ENCODE results near the gene PRKD2. TPM values are rescaled to one million over a fixed set of nuclear protein-coding genes. Genes with fewer than 3 reads are reported as not detected.

PRKD2 gene
- total RNA-seq, 1 experiment from 2014 or later: 17.3 TPM

DNA sequence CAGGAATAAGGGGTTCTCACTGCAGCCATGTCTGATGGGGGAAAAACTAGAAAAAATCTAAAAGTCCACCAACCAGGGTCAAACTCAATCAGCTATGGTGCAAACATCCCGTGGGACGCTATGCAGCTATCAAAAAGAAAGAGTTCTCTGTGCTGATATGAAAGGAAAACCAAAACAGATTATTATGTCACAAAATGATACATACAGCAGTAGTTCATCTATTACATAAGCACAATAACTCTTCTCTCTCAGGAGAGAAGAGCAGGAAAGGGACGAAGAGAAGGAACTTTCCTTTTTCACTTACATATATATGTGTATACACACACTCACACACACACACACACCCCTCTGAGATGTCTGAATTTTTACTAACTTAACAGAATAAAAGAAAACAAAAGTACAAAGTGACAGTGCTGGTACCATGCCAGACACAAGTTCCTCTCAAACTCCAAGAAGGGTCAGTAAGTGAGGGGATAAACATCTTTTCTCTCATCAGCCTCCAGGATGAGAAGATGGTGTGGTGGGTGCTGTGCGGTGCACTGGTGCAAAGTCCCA is 26.1 kb upstream of the PRKD2 start:
- no peak for DNase-seq (ENCODE audit: low read depth)

- no peak for DNase-seq (ENCODE audit: low read depth)
These were observed 24.5 kb upstream of the PRKD2 start for GRCh38 chr19:46741447-46741846.

DNA sequence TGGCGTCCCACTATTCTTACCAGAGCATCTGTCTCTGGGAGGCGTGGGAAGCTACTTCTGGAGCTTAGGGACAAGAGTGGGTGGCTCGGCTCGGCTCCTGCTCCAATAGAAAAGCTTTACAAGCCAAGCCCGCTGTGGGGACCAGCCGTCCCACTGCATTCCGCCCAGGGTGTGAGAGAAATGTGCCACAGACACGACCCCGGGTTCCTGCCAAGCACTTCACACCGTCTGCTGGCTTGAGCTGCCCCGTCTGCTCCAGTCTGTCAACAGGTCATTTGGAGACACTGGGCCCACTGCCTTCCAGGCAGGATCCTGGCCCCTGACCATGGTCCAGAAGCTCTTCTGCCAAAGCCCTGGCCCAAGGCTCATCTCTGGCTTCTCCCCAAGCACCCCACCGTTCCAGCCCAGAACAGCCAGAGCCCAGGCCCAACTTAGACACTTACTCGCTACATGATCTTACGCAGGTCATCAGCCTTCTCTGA is 22.4 kb upstream of the PRKD2 start:
- DNase-seq (ENCODE audit: low read depth): no peak

DNA sequence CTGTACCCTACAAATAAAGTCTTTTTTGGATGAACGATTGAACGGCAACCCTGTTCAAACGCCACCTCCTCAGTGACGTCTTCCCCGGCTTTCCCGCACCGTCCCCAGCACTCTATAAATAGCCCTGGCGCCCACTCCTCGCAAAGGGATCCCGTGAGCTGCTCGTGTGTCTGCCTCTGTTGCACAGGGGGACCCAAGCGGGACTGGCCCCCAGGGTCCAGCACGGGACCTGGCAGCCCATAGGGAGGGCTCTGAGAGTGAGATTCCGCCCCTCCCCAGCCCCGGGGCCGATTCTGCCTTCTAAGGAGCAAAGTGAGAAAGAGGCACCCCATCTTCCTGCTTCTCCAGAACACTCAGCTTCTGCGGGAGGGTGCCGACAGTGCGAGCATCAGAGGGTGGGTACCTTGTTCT is 20.9 kb upstream of the PRKD2 start:
- no peak for DNase-seq (ENCODE audit: low read depth)

DNA sequence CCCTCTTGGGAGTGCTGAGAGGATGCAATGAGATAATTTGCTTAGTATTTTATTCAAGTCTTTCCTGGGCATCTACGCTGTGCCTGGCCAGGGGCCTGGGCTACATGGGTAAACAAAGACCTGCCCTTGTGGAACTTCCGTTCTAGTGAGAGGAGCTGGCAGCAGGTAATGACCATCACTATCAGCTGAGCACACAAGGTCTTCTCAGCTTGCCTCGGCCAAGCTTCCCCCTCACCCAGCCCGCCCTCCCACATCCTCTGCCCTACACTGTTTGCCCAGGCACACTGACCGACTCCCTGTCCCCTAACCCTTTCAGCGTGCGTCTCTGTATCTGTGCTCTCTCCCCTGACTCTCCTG is 20.4 kb upstream of the PRKD2 start:
- no peak for DNase-seq (ENCODE audit: low read depth)

DNA sequence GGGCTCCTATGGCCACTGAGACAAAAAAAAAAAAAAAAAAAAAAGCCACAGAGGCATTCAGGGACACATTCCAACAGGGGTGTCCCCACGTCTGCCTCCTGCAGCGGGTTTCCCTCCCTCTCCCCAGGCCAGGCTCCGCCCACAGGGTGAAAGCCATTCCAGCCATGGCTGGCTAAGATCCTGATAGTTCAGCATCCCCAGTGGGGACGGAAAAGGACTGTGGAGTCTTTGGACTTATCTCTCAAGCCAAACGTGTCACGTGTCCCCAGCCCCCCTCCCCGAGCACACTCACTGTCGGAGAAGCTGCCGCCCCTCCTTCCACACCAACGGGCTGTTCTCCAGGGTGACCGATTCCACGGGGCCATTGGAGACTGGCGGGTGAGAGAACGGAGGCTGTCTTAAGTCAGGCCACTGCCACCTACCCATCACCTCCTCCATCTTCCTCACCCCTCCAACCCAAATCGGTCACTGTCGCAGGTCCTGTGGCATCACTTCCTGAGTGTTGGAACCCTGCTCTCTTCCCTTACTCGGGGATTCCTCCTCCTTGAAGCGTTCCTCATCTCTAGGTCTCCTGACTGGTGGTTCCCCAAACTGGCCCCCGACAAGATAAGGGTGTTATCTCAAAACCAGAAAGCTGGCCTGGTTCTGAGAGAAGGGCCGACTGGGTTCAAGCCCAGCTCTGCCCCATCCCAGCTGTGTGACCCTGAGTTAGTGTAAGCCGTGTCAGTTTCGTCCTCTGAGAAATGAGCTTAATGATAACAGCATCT is 19.8 kb upstream of the PRKD2 start:
- no peak for DNase-seq (ENCODE audit: low read depth)

DNA sequence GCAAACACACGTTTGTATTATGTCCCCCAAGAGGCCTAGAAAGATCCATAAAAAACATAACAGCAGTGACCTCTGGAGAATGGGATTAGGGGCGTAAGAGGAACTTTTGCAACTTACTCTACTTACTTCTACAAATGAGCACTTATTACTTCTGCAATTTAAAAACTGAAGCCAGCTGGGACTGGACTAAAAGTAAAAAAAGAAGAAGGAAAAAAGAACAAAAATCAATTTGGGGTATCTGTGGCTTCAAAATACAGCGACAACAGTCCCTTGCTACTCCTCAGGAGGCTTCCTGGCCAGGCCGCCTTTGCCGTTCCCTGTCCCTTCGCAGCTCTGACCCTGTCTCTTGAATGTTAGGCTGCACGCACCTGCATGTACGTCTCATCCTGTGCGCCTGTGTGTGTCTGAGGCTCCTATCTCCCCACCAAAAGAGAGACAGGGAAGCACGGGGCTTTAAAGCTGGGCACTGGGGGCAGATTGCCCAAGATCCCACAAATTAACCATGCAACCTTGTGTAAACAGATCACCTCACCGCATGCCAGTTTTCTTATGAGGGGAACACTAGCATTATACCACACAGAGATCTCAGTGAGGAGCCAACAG is 16.9 kb upstream of the PRKD2 start:
- DNase-seq (ENCODE audit: low read depth): no peak

DNA sequence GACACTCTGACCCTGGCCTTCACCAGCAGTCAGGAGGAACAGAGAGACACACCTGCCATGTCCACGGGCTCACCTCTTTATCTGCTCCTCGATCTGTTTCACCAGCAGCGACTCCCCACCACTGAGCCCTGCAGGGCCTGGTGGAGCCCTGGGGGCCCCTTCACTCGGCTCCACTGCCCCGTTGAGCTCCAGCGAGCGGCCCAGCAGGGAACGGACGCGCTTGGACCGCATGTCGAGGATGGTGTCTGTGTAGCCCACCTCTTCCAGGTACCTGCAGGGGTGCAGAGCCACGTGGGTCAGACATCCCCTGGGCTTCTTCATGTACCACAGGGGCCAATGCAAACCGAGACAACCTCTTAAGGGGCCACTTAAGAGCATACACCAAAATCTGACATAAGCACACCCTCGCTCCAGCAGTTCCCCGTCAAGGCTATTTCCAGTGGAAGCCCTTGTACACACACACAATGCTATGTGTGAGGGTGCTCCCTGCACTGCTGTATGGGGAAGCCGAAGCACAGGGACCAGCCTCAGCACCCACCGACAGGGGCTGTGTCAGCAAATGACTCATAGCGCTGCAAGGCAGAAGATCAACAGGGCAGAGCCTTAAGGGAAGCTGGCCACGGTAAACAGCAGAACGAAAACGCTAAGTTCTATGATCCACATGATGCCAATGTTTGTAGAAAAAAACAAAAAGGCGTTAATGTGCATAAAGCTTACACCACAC is 16.2 kb upstream of the PRKD2 start:
- no peak for DNase-seq (ENCODE audit: low read depth)

- no peak for DNase-seq (ENCODE audit: low read depth)
These were observed 15.4 kb upstream of the PRKD2 start for GRCh38 chr19:46732172-46732938.

- DNase-seq (ENCODE audit: low read depth): no peak
These were observed 14.7 kb upstream of the PRKD2 start for GRCh38 chr19:46731584-46731983.

DNA sequence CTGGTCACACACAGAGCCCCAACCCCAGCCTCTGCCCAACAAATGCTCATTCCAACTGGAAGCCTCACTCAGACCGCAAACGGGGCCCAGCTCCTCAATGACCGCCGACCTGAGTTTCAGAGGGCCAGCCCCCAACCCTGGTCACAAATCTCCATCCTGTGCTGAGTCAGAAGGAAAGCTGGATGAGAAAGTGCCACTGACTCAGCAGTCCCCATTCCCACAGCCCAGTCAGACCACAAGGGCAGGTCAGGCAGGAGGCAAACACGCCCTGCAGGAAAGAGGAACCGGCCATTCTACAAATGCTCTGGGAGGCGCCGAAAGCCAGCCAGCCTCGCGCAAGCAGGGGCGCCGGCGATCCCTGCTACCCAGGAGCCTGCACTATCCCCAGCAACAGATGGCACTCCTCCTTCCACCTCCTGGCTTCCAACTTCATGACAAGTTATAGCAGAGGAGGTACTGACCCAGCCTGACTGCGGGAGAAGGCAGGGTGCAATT is 14.1 kb upstream of the PRKD2 start:
- DNase-seq (ENCODE audit: low read depth): peak; percentile 89

- DNase-seq (ENCODE audit: low read depth): no peak
These were observed 13.7 kb upstream of the PRKD2 start for GRCh38 chr19:46730595-46730994.

DNA sequence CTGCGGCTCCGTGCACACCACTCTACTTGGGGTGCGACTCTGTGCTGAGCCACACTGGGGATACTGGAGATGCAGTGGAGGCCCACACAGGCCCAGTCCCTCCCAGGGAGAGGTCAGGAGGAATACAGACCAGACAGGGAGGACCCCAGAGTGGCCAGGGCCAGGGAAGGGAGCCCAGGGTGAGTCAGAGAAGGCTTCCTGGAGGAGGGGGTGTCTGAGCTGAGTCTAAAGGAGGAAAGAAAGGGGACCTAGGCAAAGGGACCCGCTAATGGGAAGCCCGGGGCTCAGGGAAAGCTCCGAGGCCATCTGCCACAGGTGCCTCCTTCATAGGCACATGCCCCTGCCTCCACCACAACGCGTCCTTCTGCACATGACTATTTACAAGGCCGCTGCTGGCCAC is 13.3 kb upstream of the PRKD2 start:
- no peak for DNase-seq (ENCODE audit: low read depth)

- DNase-seq (ENCODE audit: low read depth): no peak
These were observed 12.8 kb upstream of the PRKD2 start for GRCh38 chr19:46729696-46730095.

- DNase-seq (ENCODE audit: low read depth): peak; percentile 33
These were observed 11.9 kb upstream of the PRKD2 start for GRCh38 chr19:46728693-46729339.

DNA sequence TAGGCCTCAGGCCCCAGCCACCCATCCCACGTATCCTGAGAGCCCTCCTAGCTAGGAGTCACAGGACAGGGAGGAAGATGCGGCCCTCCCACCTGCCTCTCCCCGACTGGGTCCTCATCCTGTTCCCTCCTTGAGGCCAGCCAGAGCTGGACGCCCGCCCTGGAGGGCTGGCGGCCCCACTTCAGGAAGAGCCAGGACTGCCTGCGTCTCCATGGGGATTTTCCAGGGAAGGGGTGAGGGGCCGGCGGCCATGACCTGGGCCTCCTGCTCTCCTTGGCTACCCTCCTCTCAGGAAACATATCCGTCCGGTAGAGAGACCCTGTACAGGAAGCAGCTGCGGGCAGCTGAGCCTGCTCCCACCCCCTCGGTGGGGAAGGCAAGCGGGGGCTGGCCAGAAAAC is 11.3 kb upstream of the PRKD2 start:
- DNase-seq (ENCODE audit: low read depth): no peak

DNA sequence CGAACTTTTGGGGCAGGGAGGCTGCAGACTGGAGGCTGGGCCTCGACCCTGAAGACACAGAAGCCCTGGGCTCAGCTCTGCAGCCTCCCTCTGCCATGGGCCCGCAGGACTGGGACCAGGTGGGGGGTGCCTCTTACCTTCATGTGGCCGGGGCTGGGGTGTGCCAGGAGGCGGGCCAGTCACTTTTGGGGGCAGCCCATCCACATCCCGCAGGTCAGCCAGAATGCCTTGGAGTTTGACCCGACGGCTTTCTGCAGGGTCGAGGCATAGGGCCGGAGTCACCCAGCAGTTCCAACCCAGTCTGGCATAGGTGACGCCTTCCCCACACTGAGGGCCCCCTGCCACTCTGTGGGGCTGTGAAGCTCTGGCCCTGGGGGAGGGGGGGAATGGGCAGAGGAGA is 10.8 kb upstream of the PRKD2 start:
- DNase-seq (ENCODE audit: low read depth): no peak

DNA sequence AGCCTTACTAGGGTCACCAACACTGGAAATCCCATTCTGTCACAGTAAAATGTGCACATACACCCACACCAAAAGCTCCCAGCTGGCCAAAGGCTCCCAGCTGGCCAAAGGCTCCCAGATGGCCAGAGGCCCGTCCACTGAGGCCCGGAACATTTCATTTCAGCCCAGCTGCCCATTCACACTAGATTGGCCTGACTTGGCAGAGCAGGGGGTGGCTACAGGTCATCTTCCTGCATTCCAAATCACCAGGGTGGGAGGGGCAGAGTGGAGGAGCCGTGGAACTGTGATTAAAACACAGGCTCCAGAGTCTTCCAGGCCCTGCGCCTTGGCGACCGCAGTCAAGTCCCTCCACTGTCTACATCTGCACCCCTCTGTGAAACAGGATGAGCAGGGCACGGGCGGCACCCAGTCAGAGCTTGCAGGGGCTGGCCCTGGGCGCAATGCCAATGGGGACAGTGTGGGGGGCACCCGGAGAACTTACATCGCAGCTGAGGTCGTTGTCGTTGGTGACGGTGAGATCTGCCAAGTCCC is 10.1 kb upstream of the PRKD2 start:
- DNase-seq (ENCODE audit: low read depth): no peak

GRCh38 chr19:46726551-46726950 is 9.6 kb upstream of the PRKD2 start:
- no peak for DNase-seq (ENCODE audit: low read depth)

GRCh38 chr19:46725859-46726393 is 9.0 kb upstream of the PRKD2 start:
- DNase-seq (ENCODE audit: low read depth): no peak
